Measurements from ENCODE around the gene DHX40. TPM values are rescaled to one million over a fixed set of nuclear protein-coding genes. Genes with fewer than 3 reads are reported as not detected.

DHX40 gene
- total RNA-seq, 1 donor from 2014 or later, result 4.8 TPM

DNA sequence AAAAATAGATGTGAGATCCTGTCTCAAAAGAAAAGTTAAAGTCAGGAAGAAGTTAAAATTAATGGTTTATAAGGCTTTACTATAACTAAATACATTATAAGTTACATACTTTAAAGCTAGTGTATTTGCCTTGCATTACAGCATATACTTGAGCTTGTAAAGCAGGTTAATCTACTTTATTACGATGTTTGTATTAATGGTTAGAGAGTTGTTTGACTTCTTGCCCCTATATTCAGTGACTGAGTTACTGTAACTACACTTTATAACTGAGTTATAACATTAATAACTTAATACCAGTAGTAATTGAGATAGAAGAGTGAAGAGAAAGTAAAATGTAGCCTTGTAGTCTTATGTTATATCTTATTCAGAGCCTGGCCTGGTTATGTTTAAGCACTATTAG is 77.2 kb downstream of the DHX40 start:
- Histone ChIP-seq H3K27ac (peak overlapping the region in 1 of 2 donors; percentile 70), H3K27me3 (no peaks in the 10 kb centered on the region), H3K36me3 (peaks cover 0 to 21% of the 10 kb centered on the region in 2 donors), H3K4me3 (no peak overlapping the region), H3K9me3 (no peaks in the 10 kb centered on the region), H3K4me1 (peaks cover 7 to 31% of the 10 kb centered on the region in 2 donors)
- no peak for TF ChIP-seq CTCF (IDR thresholded peaks at IDR 0.05)
- intact Hi-C loops (cut with DNase I), result loop anchor here (2.0 kb wide), 1 partner anchor 24 kb away; the partner anchor contains the start of gene CLTC
- DNase-seq (ENCODE audit: low spot score in 2 of 2), result no peak

DNA sequence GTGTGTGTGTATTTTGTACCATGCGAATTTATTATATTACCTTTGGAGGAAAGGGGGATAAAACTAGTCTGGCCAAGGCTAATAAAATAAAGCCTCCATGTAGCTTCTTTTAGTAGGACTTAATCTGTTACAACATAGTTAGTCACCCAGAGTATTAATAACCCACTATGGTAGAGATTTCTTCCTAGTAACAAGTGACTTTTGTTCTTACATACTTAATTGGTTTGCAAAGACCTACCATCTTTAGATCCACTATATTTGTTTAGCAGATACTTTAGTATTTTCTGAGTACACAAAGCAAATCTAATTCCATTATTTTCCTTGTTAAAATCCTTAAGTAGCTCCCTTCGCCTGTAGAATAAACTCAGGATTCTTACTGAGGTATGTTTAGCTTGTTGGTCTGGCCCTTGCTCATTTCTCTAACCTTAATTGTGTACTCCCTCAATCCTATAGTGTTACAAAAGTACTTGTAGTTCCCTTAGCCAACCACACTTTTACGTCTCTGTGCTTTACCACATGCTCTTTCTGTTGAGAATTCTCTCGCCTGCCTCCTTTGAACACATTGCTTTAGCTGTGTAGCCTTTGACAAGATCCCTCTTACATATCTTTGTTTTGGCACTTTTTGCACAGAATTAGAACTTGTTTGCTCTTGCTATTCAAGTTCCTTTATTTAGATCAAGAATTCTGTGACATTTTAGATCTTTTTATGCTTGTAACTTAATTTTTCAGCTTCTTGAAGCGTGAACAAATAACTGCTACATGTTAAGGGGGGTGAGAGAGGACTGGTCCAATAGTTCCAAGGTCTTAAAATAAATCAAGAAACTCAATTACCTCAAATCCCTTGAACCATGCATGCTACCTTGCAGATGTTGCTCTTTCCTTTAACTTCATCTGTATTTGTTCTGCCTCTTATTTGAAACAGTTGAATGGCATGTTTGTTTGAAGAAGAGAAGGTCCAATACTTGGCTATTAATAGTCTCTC is 78.0 kb downstream of the DHX40 start:
- intact Hi-C loops (cut with DNase I), result loop anchor here (2.0 kb wide), 1 partner anchor 25 kb away; the partner anchor contains the start of gene CLTC
- no peaks in the 10 kb centered on the region for H3K9me3 ChIP-seq
- no peak for TF ChIP-seq CTCF (IDR thresholded peaks at IDR 0.05)
- H3K36me3 ChIP-seq, result peaks cover 0 to 29% of the 10 kb centered on the region in 2 donors
- H3K27me3 ChIP-seq, result no peaks in the 10 kb centered on the region
- no peak for DNase-seq (ENCODE audit: low spot score in 2 of 2)
- H3K4me1 ChIP-seq, result peaks cover 7 to 28% of the 10 kb centered on the region in 2 donors
- peak overlapping the region in 1 of 2 donors; percentile 70 for H3K27ac ChIP-seq
- no peak overlapping the region for H3K4me3 ChIP-seq

GRCh38 chr17:59647288-59647687 is 81.9 kb downstream of the DHX40 start:
- Histone ChIP-seq H3K9me3 (no peaks in the 10 kb centered on the region), H3K36me3 (peaks cover 15 to 60% of the 10 kb centered on the region in 2 donors), H3K4me3 (no peak overlapping the region), H3K27ac (no peak overlapping the region), H3K27me3 (no peaks in the 10 kb centered on the region), H3K4me1 (peaks cover 7 to 19% of the 10 kb centered on the region in 2 donors)
- DNase-seq (ENCODE audit: low spot score in 2 of 2), result no peak
- intact Hi-C loops (cut with DNase I), result no loop called here
- TF ChIP-seq CTCF (IDR thresholded peaks at IDR 0.05), result no peak

DNA sequence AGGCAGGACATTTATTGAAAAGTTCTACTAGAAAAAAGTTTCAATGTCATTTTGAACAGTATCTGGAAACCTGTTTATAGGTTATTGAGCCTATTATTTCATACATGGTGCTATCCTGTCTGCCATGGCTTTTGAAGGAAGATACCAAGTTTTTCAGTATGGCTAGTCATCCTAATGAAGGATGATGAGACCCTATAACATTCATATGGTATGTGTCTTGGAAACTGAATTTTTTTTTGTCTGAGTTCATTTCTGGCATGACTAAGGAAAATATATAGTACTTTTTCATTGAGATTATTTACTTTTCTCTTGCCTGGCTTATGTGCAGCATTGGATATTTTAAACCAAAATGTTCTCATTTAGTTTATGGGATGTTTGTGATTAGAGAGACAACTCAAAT is 84.5 kb downstream of the DHX40 start:
- H3K4me1 ChIP-seq, result peaks cover 0 to 4% of the 10 kb centered on the region in 2 donors
- H3K4me3 ChIP-seq, result no peak overlapping the region
- H3K27ac ChIP-seq, result no peak overlapping the region
- no peaks in the 10 kb centered on the region for H3K9me3 ChIP-seq
- intact Hi-C loops (cut with DNase I), result no loop called here
- H3K36me3 ChIP-seq, result peaks cover 34 to 77% of the 10 kb centered on the region in 2 donors
- no peak for DNase-seq (ENCODE audit: low spot score in 2 of 2)
- H3K27me3 ChIP-seq, result no peaks in the 10 kb centered on the region
- TF ChIP-seq CTCF (IDR thresholded peaks at IDR 0.05), result no peak

- peaks cover 36 to 81% of the 10 kb centered on the region in 2 donors for H3K36me3 ChIP-seq
- no peaks in the 10 kb centered on the region for H3K27me3 ChIP-seq
- TF ChIP-seq CTCF (IDR thresholded peaks at IDR 0.05), result no peak
- no peak overlapping the region for H3K4me3 ChIP-seq
- H3K27ac ChIP-seq, result no peak overlapping the region
- H3K4me1 ChIP-seq, result no peaks in the 10 kb centered on the region
- H3K9me3 ChIP-seq, result no peaks in the 10 kb centered on the region
- intact Hi-C loops (cut with DNase I), result no loop called here
- no peak for DNase-seq (ENCODE audit: low spot score in 2 of 2)
Observed at GRCh38 chr17:59650642-59651041, 85.2 kb downstream of the DHX40 start.

All from ascending aorta (tissue), 2 donors.